ENCODE measurements around the gene RFNG. TPM values are rescaled to one million over a fixed set of nuclear protein-coding genes. Genes with fewer than 3 reads are reported as not detected.

The RFNG gene
- total RNA-seq, 1 donor from 2014 or later = 40.2 TPM

- no peaks in the 10 kb centered on the region for H3K27me3 ChIP-seq (ENCODE audit: insufficient read depth, low read length)
- H3K36me3 ChIP-seq (ENCODE audit: insufficient read depth, low read length) = peaks cover 5% of the 10 kb centered on the region
- no peak overlapping the region for H3K4me3 Mint-ChIP-seq (ENCODE audit: unreplicated experiment)
- no peaks in the 10 kb centered on the region for H3K9me3 Mint-ChIP-seq (ENCODE audit: unreplicated experiment)
- no peak overlapping the region for H3K4me3 ChIP-seq (ENCODE audit: insufficient read depth, low read depth, low read length)
- peaks cover 31% of the 10 kb centered on the region for H3K79me2 ChIP-seq (ENCODE audit: insufficient read depth, low read length)
- FAIRE-seq (no peak), DNase-seq (ENCODE audit: low read depth) (no peak)
- no peak for TF ChIP-seq CTCF (IDR thresholded peaks at IDR 0.05; ENCODE audit: insufficient read depth, low read depth, low read length)
- TF ChIP-seq EZH2 (IDR thresholded peaks at IDR 0.05; ENCODE audit: insufficient read depth, low read length) = no peak
- no peak overlapping the region for H3K27ac ChIP-seq (ENCODE audit: low read depth, low read length)
- no peaks in the 10 kb centered on the region for H3K9me3 ChIP-seq (ENCODE audit: insufficient read depth, low read depth, low read length)
- no peaks in the 10 kb centered on the region for H3K27me3 Mint-ChIP-seq (ENCODE audit: low read depth, unreplicated experiment)
- no peak overlapping the region for H3K4me2 ChIP-seq (ENCODE audit: low read length)
- peaks cover 3% of the 10 kb centered on the region for H3K36me3 Mint-ChIP-seq (ENCODE audit: low read depth, unreplicated experiment)
- peaks cover 9% of the 10 kb centered on the region for H3K4me1 ChIP-seq (ENCODE audit: insufficient read depth, low read length)
- H4K20me1 ChIP-seq (ENCODE audit: insufficient read depth, low read length) = peaks cover 54% of the 10 kb centered on the region
- no peak overlapping the region for H3K9ac ChIP-seq (ENCODE audit: low read length)
- no peak overlapping the region for H2AFZ ChIP-seq (ENCODE audit: low read depth, low read length)
- no peaks in the 10 kb centered on the region for H3K4me1 Mint-ChIP-seq (ENCODE audit: low read depth, unreplicated experiment)
- H3K27ac Mint-ChIP-seq (ENCODE audit: unreplicated experiment) = no peak overlapping the region
Observed at GRCh38 chr17:82056729-82057621, 5.4 kb upstream of the RFNG start.

- H3K4me3 Mint-ChIP-seq (ENCODE audit: unreplicated experiment) = no peak overlapping the region
- H4K20me1 ChIP-seq (ENCODE audit: insufficient read depth, low read length) = peaks cover 54% of the 10 kb centered on the region
- no peak overlapping the region for H3K9ac ChIP-seq (ENCODE audit: low read length)
- H3K27ac Mint-ChIP-seq (ENCODE audit: unreplicated experiment) = no peak overlapping the region
- peaks cover 3% of the 10 kb centered on the region for H3K36me3 ChIP-seq (ENCODE audit: insufficient read depth, low read length)
- FAIRE-seq (no peak), DNase-seq (ENCODE audit: low read depth) (no peak)
- H3K4me1 Mint-ChIP-seq (ENCODE audit: low read depth, unreplicated experiment) = no peaks in the 10 kb centered on the region
- peaks cover 34% of the 10 kb centered on the region for H3K79me2 ChIP-seq (ENCODE audit: insufficient read depth, low read length)
- H3K4me2 ChIP-seq (ENCODE audit: low read length) = no peak overlapping the region
- no peaks in the 10 kb centered on the region for H3K9me3 ChIP-seq (ENCODE audit: insufficient read depth, low read depth, low read length)
- TF ChIP-seq CTCF (IDR thresholded peaks at IDR 0.05; ENCODE audit: insufficient read depth, low read depth, low read length) (no peak), EZH2 (IDR thresholded peaks at IDR 0.05; ENCODE audit: insufficient read depth, low read length) (no peak)
- no peaks in the 10 kb centered on the region for H3K9me3 Mint-ChIP-seq (ENCODE audit: unreplicated experiment)
- H3K27me3 ChIP-seq (ENCODE audit: insufficient read depth, low read length) = no peaks in the 10 kb centered on the region
- peaks cover 9% of the 10 kb centered on the region for H3K4me1 ChIP-seq (ENCODE audit: insufficient read depth, low read length)
- H3K4me3 ChIP-seq (ENCODE audit: insufficient read depth, low read depth, low read length) = no peak overlapping the region
- no peak overlapping the region for H3K27ac ChIP-seq (ENCODE audit: low read depth, low read length)
- H3K36me3 Mint-ChIP-seq (ENCODE audit: low read depth, unreplicated experiment) = peaks cover 3% of the 10 kb centered on the region
- no peaks in the 10 kb centered on the region for H3K27me3 Mint-ChIP-seq (ENCODE audit: low read depth, unreplicated experiment)
- no peak overlapping the region for H2AFZ ChIP-seq (ENCODE audit: low read depth, low read length)
Observed at GRCh38 chr17:82055965-82056728, 4.5 kb upstream of the RFNG start.
